ENCODE measurements around the gene SPEM1. TPM values are rescaled to one million over a fixed set of nuclear protein-coding genes. Genes with fewer than 3 reads are reported as not detected.

The SPEM1 gene
- total RNA-seq, 4 donors from 2014 or later = not detected

- no peak overlapping the region for H3K27ac ChIP-seq
- H3K27me3 ChIP-seq = no peaks in the 10 kb centered on the region
- intact Hi-C loops (cut with DNase I; ENCODE audit: low total_unique reads) = no loop called here
- H3K9me3 ChIP-seq = no peaks in the 10 kb centered on the region
- H3K4me1 ChIP-seq = peaks cover 6 to 8% of the 10 kb centered on the region in 2 donors
- H3K36me3 ChIP-seq = no peaks in the 10 kb centered on the region
- TF ChIP-seq CTCF (IDR thresholded peaks at IDR 0.05) (no peak), POLR2A (IDR thresholded peaks at IDR 0.05) (no peak)
- no peak overlapping the region for H3K4me3 ChIP-seq
- no peak for DNase-seq
These were observed 44.0 kb downstream of the SPEM1 start for GRCh38 chr17:7464081-7464480.

DNA sequence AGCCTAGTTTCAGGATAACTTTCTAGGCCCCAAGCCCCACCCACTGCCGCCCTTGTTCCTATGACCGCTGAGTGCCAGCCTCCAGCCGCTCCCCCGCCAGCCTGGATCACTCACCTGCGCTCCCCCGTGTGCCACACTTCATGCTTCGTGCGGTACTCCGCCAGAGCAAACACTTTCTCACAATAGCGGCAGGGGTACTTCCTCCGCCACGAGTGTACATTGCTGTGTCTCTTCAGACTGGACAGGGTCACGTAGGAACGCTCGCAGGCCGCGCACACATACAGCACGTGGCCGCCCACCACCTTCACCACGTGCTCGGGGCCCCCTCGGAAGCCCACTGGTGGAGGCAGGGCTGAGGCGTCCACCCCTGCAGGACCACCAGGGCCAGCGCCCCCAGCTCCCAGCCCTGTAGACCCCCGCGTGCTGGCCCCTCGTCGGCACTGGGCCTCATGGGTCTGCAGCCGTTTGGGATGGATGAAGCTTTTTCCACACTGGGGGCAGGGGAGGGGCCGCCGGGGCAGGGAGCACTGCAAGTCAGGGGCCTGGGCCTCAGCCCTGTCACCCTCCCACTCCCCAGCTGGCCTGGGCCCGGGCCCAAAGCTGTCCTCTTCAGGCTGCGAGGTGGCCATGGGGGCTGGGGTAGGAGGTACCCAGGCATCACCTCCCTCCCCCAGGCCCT lies 45.6 kb downstream of the SPEM1 start:
- H3K4me1 ChIP-seq = peaks cover 6 to 8% of the 10 kb centered on the region in 2 donors

DNA sequence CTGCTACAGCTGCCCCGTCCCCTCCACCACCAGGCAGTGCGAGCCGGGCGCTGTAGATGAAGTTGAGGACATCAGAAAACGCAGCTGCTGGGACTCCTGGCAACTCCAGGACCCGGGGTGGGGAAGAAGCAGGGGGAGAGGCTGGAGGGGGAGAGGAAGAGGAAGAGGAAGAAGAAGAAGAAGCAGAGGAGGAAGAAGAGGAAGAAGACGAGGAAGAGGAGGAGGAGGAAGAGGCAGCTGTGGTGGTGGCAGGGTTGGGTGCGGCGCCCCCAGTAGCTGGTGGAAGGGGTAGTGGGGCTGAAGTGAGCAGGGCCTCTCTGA lies 46.2 kb downstream of the SPEM1 start:
- no peak for DNase-seq
- Histone ChIP-seq H3K9me3 (no peaks in the 10 kb centered on the region), H3K27me3 (no peaks in the 10 kb centered on the region), H3K4me3 (no peak overlapping the region), H3K4me1 (peaks cover 6 to 8% of the 10 kb centered on the region in 2 donors), H3K27ac (peak overlapping the region; percentile 59 to 62), H3K36me3 (no peaks in the 10 kb centered on the region)
- TF ChIP-seq POLR2A (IDR thresholded peaks at IDR 0.05) (no peak), CTCF (IDR thresholded peaks at IDR 0.05) (no peak)
- intact Hi-C loops (cut with DNase I; ENCODE audit: low total_unique reads) = no loop called here

More for the DNA sequence above, 45.6 kb downstream of the SPEM1 start:
- H3K4me3 ChIP-seq = no peak overlapping the region
- peak overlapping the region; percentile 59 to 62 for H3K27ac ChIP-seq
- H3K36me3 ChIP-seq = no peaks in the 10 kb centered on the region
- no peaks in the 10 kb centered on the region for H3K9me3 ChIP-seq
- intact Hi-C loops (cut with DNase I; ENCODE audit: low total_unique reads) = no loop called here
- peak in 1 of 2 donors; percentile 24 for DNase-seq
- H3K27me3 ChIP-seq = no peaks in the 10 kb centered on the region
- no peak for TF ChIP-seq CTCF (IDR thresholded peaks at IDR 0.05)
- TF ChIP-seq POLR2A (IDR thresholded peaks at IDR 0.05) = no peak

DNA sequence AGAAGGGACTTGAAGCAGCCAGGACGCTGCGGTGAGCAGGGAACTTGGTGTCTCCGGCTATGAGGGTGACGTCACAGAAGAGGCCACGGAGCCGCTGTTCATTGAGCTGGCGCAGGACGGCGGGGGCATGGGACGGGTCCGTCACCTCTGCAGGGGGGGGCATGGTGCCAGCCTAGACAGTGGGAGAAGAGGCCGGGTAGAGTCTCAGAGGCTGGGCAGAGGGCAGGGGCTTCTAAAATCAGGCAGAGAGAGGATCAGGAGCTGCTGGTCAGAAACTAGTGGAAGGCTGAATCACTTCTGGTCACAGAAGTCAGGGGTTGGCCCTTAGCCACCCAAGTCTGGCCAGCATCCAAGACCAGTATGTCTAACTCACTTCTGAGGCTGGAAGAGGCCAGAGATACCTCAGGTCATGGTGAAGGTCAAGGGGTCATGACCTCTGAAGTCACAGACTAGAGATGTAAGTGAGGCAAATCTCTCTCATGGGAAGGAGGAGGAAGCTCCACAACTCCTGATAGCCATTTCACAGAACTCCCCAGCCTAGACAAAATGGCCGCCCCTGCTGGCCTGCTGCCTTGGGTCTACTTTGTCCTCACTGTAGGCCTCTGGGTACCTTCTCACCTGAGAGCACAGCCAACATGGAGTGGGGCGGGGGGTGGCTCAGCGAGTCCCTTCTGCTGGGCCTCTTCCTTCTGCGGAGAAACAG lies 46.7 kb downstream of the SPEM1 start:
- no peaks in the 10 kb centered on the region for H3K36me3 ChIP-seq
- H3K9me3 ChIP-seq = no peaks in the 10 kb centered on the region
- peak; percentile 85 to 86 for DNase-seq
- peak overlapping the region; percentile 59 to 62 for H3K27ac ChIP-seq
- H3K4me3 ChIP-seq = no peak overlapping the region
- H3K4me1 ChIP-seq = peaks cover 6 to 8% of the 10 kb centered on the region in 2 donors
- no peaks in the 10 kb centered on the region for H3K27me3 ChIP-seq
- TF ChIP-seq CTCF (IDR thresholded peaks at IDR 0.05) (no peak), POLR2A (IDR thresholded peaks at IDR 0.05) (no peak)
- intact Hi-C loops (cut with DNase I; ENCODE audit: low total_unique reads) = no loop called here

- no peaks in the 10 kb centered on the region for H3K36me3 ChIP-seq
- H3K27me3 ChIP-seq = no peaks in the 10 kb centered on the region
- peak overlapping the region; percentile 59 to 62 for H3K27ac ChIP-seq
- H3K4me1 ChIP-seq = peaks cover 6 to 8% of the 10 kb centered on the region in 2 donors
- intact Hi-C loops (cut with DNase I; ENCODE audit: low total_unique reads) = no loop called here
- H3K4me3 ChIP-seq = no peak overlapping the region
- DNase-seq = no peak
- no peaks in the 10 kb centered on the region for H3K9me3 ChIP-seq
- TF ChIP-seq CTCF (IDR thresholded peaks at IDR 0.05) (no peak), POLR2A (IDR thresholded peaks at IDR 0.05) (no peak)
These were observed 47.4 kb downstream of the SPEM1 start for GRCh38 chr17:7467498-7467897.
